SK-N-SH (cell line): ENCODE results near the gene HOMER3.

Source experiments
- CHD2 ChIP-seq: fragments of 150-350 bp; IDR thresholded peaks from 2 replicates; pipeline ENCODE4 v1.6.1; 2018; ENCODE audit warnings: low read length; ENCODE audit not compliant: partially characterized antibody
- GABPA ChIP-seq: IDR thresholded peaks from 2 replicates; pipeline ENCODE4 v1.4.0; 2012; ENCODE audit warnings: low read depth, mild to moderate bottlenecking
- MXI1 ChIP-seq: IDR thresholded peaks from 2 replicates; pipeline ENCODE4 v1.6.1; 2012; ENCODE audit warnings: mild to moderate bottlenecking, low read depth, low read length, improper control_type of control experiment
- RCOR1 ChIP-seq: fragments of 150-350 bp; IDR thresholded peaks from 2 replicates; pipeline ENCODE4 v1.6.1; 2017; ENCODE audit warnings: antibody characterized with exemption, low read length
- RFX5 ChIP-seq: IDR thresholded peaks from 2 replicates; pipeline ENCODE4 v1.6.1; 2012; ENCODE audit warnings: mild to moderate bottlenecking, improper control_type of control experiment, low read length
- SMC3 ChIP-seq: IDR thresholded peaks from 2 replicates; pipeline ENCODE4 v1.6.1; 2012; ENCODE audit warnings: low read depth, low read length, improper control_type of control experiment
- TAF1 ChIP-seq: IDR thresholded peaks from 2 replicates; pipeline ENCODE4 v1.6.1; 2012; ENCODE audit warnings: low read depth, mild to moderate bottlenecking, low read length, moderate library complexity, borderline replicate concordance
- TEAD4 ChIP-seq: IDR thresholded peaks from 2 replicates; pipeline ENCODE4 v1.4.0; 2012; ENCODE audit warnings: mild to moderate bottlenecking, borderline replicate concordance; ENCODE audit not compliant: insufficient read depth
- TF ChIP-seq, protein P1 (sequence below): fragments of 200-600 bp; sonication (generic); IDR thresholded peaks from 2 replicates; pipeline ENCODE4 v1.6.1; 2017; ENCODE audit warnings: antibody characterized with exemption, mild to moderate bottlenecking, moderate library complexity
- TF ChIP-seq, protein P2 (sequence below): IDR thresholded peaks from 2 replicates; pipeline ENCODE4 v1.4.0; 2012; ENCODE audit warnings: low read depth
- TF ChIP-seq, protein P3 (sequence below): fragments of 150-350 bp; IDR thresholded peaks from 2 replicates; pipeline ENCODE4 v1.6.1; 2017; ENCODE audit warnings: antibody characterized with exemption, low read length, low read depth, borderline replicate concordance

GRCh38 chr19:18903156-18904037 is 37.6 kb downstream of the HOMER3 start:
- TF ChIP-seq, protein P1, sequence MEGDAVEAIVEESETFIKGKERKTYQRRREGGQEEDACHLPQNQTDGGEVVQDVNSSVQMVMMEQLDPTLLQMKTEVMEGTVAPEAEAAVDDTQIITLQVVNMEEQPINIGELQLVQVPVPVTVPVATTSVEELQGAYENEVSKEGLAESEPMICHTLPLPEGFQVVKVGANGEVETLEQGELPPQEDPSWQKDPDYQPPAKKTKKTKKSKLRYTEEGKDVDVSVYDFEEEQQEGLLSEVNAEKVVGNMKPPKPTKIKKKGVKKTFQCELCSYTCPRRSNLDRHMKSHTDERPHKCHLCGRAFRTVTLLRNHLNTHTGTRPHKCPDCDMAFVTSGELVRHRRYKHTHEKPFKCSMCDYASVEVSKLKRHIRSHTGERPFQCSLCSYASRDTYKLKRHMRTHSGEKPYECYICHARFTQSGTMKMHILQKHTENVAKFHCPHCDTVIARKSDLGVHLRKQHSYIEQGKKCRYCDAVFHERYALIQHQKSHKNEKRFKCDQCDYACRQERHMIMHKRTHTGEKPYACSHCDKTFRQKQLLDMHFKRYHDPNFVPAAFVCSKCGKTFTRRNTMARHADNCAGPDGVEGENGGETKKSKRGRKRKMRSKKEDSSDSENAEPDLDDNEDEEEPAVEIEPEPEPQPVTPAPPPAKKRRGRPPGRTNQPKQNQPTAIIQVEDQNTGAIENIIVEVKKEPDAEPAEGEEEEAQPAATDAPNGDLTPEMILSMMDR: no peak
- no peak for TF ChIP-seq MXI1
- TF ChIP-seq, protein P2, sequence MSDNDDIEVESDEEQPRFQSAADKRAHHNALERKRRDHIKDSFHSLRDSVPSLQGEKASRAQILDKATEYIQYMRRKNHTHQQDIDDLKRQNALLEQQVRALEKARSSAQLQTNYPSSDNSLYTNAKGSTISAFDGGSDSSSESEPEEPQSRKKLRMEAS: no peak
- no peak for TF ChIP-seq CHD2
- no peak for TF ChIP-seq RFX5
- no peak for TF ChIP-seq RCOR1
- TF ChIP-seq TAF1: no peak
- TF ChIP-seq GABPA: no peak
- TF ChIP-seq, protein P3, sequence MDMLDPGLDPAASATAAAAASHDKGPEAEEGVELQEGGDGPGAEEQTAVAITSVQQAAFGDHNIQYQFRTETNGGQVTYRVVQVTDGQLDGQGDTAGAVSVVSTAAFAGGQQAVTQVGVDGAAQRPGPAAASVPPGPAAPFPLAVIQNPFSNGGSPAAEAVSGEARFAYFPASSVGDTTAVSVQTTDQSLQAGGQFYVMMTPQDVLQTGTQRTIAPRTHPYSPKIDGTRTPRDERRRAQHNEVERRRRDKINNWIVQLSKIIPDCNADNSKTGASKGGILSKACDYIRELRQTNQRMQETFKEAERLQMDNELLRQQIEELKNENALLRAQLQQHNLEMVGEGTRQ: no peak
- no peak for TF ChIP-seq SMC3
- no peak for TF ChIP-seq TEAD4
